GM23248 (cell line): ENCODE data around the gene LRRC38. TPM values are rescaled to one million over a fixed set of nuclear protein-coding genes. Genes with fewer than 3 reads are reported as not detected.
A peak's percentile ranks its signal among the peaks of the same experiment; 100 is the strongest.

ENCODE experiments used
- DNase-seq: peaks from one replicate; pipeline ENCODE4 v3.0.0-alpha.2; 2015
- H2AFZ ChIP-seq: fragments of 200-600 bp; sonication (generic); 2 replicates; pipeline ENCODE4 v1.6.1; 2016; ENCODE audit warnings: antibody characterized with exemption
- H3F3A ChIP-seq: fragments of 200-600 bp; sonication (generic); 2 replicates; pipeline ENCODE4 v1.6.1; 2016; ENCODE audit warnings: mild to moderate bottlenecking, antibody characterized with exemption, mixed run types; ENCODE audit not compliant: insufficient read depth
- H3K27ac ChIP-seq: fragments of 200-600 bp; sonication (generic); 2 replicates; pipeline ENCODE4 v1.5.1; 2016; ENCODE audit warnings: mild to moderate bottlenecking
- H3K27me3 ChIP-seq: fragments of 200-600 bp; sonication (generic); replicated peaks from 2 replicates; pipeline ENCODE4 v1.6.1; 2016; ENCODE audit warnings: mild to moderate bottlenecking; ENCODE audit not compliant: insufficient read depth
- H3K36me3 ChIP-seq: fragments of 200-600 bp; sonication (generic); 2 replicates; pipeline ENCODE4 v1.6.1; 2016; ENCODE audit warnings: low read depth, mild to moderate bottlenecking
- H3K4me1 ChIP-seq: fragments of 200-600 bp; sonication (generic); 2 replicates; pipeline ENCODE4 v1.6.1; 2016; ENCODE audit warnings: mild to moderate bottlenecking; ENCODE audit not compliant: insufficient read depth
- H3K4me2 ChIP-seq: fragments of 200-600 bp; sonication (generic); one replicate; pipeline ENCODE4 v1.6.1; 2016; ENCODE audit warnings: mild to moderate bottlenecking; ENCODE audit not compliant: unreplicated experiment
- H3K4me3 ChIP-seq: fragments of 200-600 bp; sonication (generic); 2 replicates; pipeline ENCODE4 v1.5.1; 2016; ENCODE audit warnings: mild to moderate bottlenecking
- H3K79me2 ChIP-seq: fragments of 200-600 bp; sonication (generic); 2 replicates; pipeline ENCODE4 v1.6.1; 2016; ENCODE audit warnings: mild to moderate bottlenecking; ENCODE audit not compliant: insufficient read depth
- H3K9ac ChIP-seq: fragments of 200-600 bp; sonication (generic); 2 replicates; pipeline ENCODE4 v1.6.1; 2016; ENCODE audit warnings: mild to moderate bottlenecking
- H3K9me2 ChIP-seq: fragments of 200-600 bp; sonication (generic); 2 replicates; pipeline ENCODE4 v1.6.1; 2016; ENCODE audit warnings: mixed run types, mild to moderate bottlenecking, moderate library complexity; ENCODE audit not compliant: insufficient read depth
- H3K9me3 ChIP-seq: fragments of 200-600 bp; sonication (generic); one replicate; pipeline ENCODE4 v1.6.1; 2017; ENCODE audit warnings: low read depth
- H4K20me1 ChIP-seq: fragments of 200-600 bp; sonication (generic); 2 replicates; pipeline ENCODE4 v1.6.0; 2016; ENCODE audit not compliant: insufficient read depth
- EZH2 ChIP-seq: fragments of 200-600 bp; sonication (generic); IDR thresholded peaks from 2 replicates; pipeline ENCODE4 v1.6.1; 2018; ENCODE audit warnings: antibody characterized with exemption, mild to moderate bottlenecking; ENCODE audit not compliant: insufficient read depth, poor library complexity, severe bottlenecking
- EZH2phosphoT487 ChIP-seq: fragments of 200-600 bp; sonication (generic); IDR thresholded peaks from 2 replicates; pipeline ENCODE4 v1.6.1; 2018; ENCODE audit warnings: antibody characterized with exemption, moderate library complexity, mild to moderate bottlenecking, low read depth; ENCODE audit not compliant: insufficient read depth
- WGBS, 2 experiments: methylation state at CpG; one replicate each; pipeline ENCODE4 v1.1.6; 2015 to 2017; ENCODE audit warnings: low lambda C conversion rate in 2 of 2, low coverage in 1 of 2; ENCODE audit errors: missing lambda C conversion rate in 2 of 2; 5-methylcytosine and 5-hydroxymethylcytosine counted together
- in situ Hi-C: fragments of 300-500 bp; cut with MboI; formaldehyde crosslinking; loops from 2 replicates; pipeline ENCODE4 v1.15.0; 2020
- polyA plus RNA-seq: library from polyadenylated mRNA; unstranded; fragments of >200 nt; fragmentation: Nextera tagmentation; extraction: Ambion mirVana; gene quantifications from 2 replicates; pipeline ENCODE4 v1.2.1, GENCODE V29; 2016
- total RNA-seq: library from RNA; depleted of rRNA; stranded (reverse); fragments of >200 nt; shearing (Covaris generic); gene quantifications from 2 replicates; pipeline ENCODE4 v1.2.3, GENCODE V29; 2014

LRRC38 gene
- total and polyA plus RNA-seq, 2 experiments from 2014 or later = not detected

GRCh38 chr1:13540866-13541265, 27.1 kb upstream of the LRRC38 start:
- no peak overlapping the region for H3K9ac ChIP-seq
- no peaks in the 10 kb centered on the region for H3K79me2 ChIP-seq
- no peak overlapping the region for H3K27ac ChIP-seq
- H3K9me3 ChIP-seq = no peaks in the 10 kb centered on the region
- DNase-seq = peak; percentile 2
- no peak overlapping the region for H3K4me3 ChIP-seq
- no peaks in the 10 kb centered on the region for H3K4me1 ChIP-seq
- H2AFZ ChIP-seq = no peak overlapping the region
- WGBS, 2 experiments = 4 to 6% methylated on average over 8 of the region's 8 CpGs
- no peak overlapping the region for H3K4me2 ChIP-seq
- TF ChIP-seq EZH2 (no peak), EZH2phosphoT487 (no peak)
- no peaks in the 10 kb centered on the region for H3K36me3 ChIP-seq
- H3K9me2 ChIP-seq = no peaks in the 10 kb centered on the region
- no peaks in the 10 kb centered on the region for H3F3A ChIP-seq
- H3K27me3 ChIP-seq = no peaks in the 10 kb centered on the region
- in situ Hi-C loops = no loop called here
- H4K20me1 ChIP-seq = no peaks in the 10 kb centered on the region

- TF ChIP-seq EZH2 (no peak), EZH2phosphoT487 (no peak)
- H2AFZ ChIP-seq = no peak overlapping the region
Measured at GRCh38 chr1:13539683-13540082, 25.9 kb upstream of the LRRC38 start.

GRCh38 chr1:13538832-13539231, 25.0 kb upstream of the LRRC38 start:
- Histone ChIP-seq H3K36me3 (no peaks in the 10 kb centered on the region), H4K20me1 (no peaks in the 10 kb centered on the region), H3K27me3 (no peaks in the 10 kb centered on the region), H2AFZ (no peak overlapping the region), H3K27ac (no peak overlapping the region), H3K79me2 (no peaks in the 10 kb centered on the region), H3K4me2 (no peak overlapping the region), H3F3A (no peaks in the 10 kb centered on the region), H3K9me2 (no peaks in the 10 kb centered on the region), H3K4me3 (no peak overlapping the region), H3K9me3 (no peaks in the 10 kb centered on the region), H3K9ac (no peak overlapping the region), H3K4me1 (no peaks in the 10 kb centered on the region)
- TF ChIP-seq EZH2phosphoT487 (no peak), EZH2 (no peak)
- no peak for DNase-seq
- in situ Hi-C loops = no loop called here
- WGBS, 2 experiments = 62 to 72% methylated on average over 2 of the region's 2 CpGs

More at GRCh38 chr1:13539683-13540082, 25.9 kb upstream of the LRRC38 start:
- Histone ChIP-seq H3K27ac (no peak overlapping the region), H3K4me2 (no peak overlapping the region), H3K9me2 (no peaks in the 10 kb centered on the region), H4K20me1 (no peaks in the 10 kb centered on the region), H3K36me3 (no peaks in the 10 kb centered on the region), H3K27me3 (no peaks in the 10 kb centered on the region), H3K79me2 (no peaks in the 10 kb centered on the region), H3K4me3 (no peak overlapping the region), H3F3A (no peaks in the 10 kb centered on the region), H3K9ac (no peak overlapping the region), H3K4me1 (no peaks in the 10 kb centered on the region), H3K9me3 (no peaks in the 10 kb centered on the region)
- in situ Hi-C loops = no loop called here
- no peak for DNase-seq
- 86 to 97% methylated on average over 2 of the region's 2 CpGs for WGBS, 2 experiments

GRCh38 chr1:13536571-13536970, 22.8 kb upstream of the LRRC38 start:
- H3K4me3 ChIP-seq = no peak overlapping the region
- 38 to 48% methylated on average over 4 of the region's 4 CpGs for WGBS, 2 experiments
- in situ Hi-C loops = no loop called here

GRCh38 chr1:13535227-13535626, 21.4 kb upstream of the LRRC38 start:
- Histone ChIP-seq H3K27me3 (no peaks in the 10 kb centered on the region), H3F3A (no peaks in the 10 kb centered on the region), H3K36me3 (no peaks in the 10 kb centered on the region), H3K27ac (no peak overlapping the region), H3K9ac (no peak overlapping the region), H3K9me2 (no peaks in the 10 kb centered on the region), H2AFZ (no peak overlapping the region), H3K79me2 (no peaks in the 10 kb centered on the region), H3K4me2 (no peak overlapping the region), H4K20me1 (no peaks in the 10 kb centered on the region), H3K4me1 (no peaks in the 10 kb centered on the region), H3K9me3 (no peaks in the 10 kb centered on the region), H3K4me3 (no peak overlapping the region)
- in situ Hi-C loops = no loop called here
- no peak for TF ChIP-seq EZH2
- no peak for TF ChIP-seq EZH2phosphoT487
- WGBS, 2 experiments = 49% methylated on average over 6 of the region's 6 CpGs
- DNase-seq = no peak

More at GRCh38 chr1:13536571-13536970, 22.8 kb upstream of the LRRC38 start:
- no peaks in the 10 kb centered on the region for H4K20me1 ChIP-seq
- no peaks in the 10 kb centered on the region for H3K79me2 ChIP-seq
- H3K9ac ChIP-seq = no peak overlapping the region
- no peak overlapping the region for H3K27ac ChIP-seq
- no peak overlapping the region for H3K4me2 ChIP-seq
- no peaks in the 10 kb centered on the region for H3F3A ChIP-seq
- H3K27me3 ChIP-seq = no peaks in the 10 kb centered on the region
- no peaks in the 10 kb centered on the region for H3K9me2 ChIP-seq
- no peaks in the 10 kb centered on the region for H3K9me3 ChIP-seq
- no peak overlapping the region for H2AFZ ChIP-seq
- TF ChIP-seq EZH2 (no peak), EZH2phosphoT487 (no peak)
- no peak for DNase-seq
- H3K36me3 ChIP-seq = no peaks in the 10 kb centered on the region
- H3K4me1 ChIP-seq = no peaks in the 10 kb centered on the region
